ENCODE results near the gene ANGPTL5. TPM values are rescaled to one million over a fixed set of nuclear protein-coding genes. Genes with fewer than 3 reads are reported as not detected.
"Not testable (repeated sequence)": the region's sequence is repeated elsewhere in the genome, so short reads cannot be mapped to it uniquely, and the experiment has no call there.

The ANGPTL5 gene
- under 1 TPM in 1 of 2 donors, not detected in 1; 0.57 TPM for total RNA-seq

DNA sequence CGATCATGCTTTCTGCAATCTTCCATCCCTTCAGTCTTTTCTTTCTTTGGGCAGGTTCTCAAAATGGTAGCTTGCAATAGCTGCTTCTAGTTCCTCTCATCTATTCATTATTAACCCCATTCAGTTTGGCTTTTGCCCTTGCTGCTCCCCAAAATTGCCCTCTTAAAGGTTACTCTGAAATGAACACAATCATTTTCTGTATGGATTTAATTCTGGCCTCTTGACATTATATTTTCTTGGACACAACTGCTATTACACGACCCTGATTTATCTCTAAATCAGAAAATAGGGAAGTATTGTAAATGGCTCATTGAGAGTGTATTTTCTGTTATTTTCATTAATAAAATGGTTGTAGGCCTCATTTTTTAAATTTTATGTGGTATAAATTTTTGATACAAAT is at the start of gene ANGPTL5:
TSS of gene ANGPTL5 (minus strand) at position 101 of the 400 bp plus-strand sequence. CDS start 8,613 bp downstream, outside the sequence.
- 69% methylated on average over 2 of the region's 2 CpGs for WGBS
- TF ChIP-seq, protein P1, sequence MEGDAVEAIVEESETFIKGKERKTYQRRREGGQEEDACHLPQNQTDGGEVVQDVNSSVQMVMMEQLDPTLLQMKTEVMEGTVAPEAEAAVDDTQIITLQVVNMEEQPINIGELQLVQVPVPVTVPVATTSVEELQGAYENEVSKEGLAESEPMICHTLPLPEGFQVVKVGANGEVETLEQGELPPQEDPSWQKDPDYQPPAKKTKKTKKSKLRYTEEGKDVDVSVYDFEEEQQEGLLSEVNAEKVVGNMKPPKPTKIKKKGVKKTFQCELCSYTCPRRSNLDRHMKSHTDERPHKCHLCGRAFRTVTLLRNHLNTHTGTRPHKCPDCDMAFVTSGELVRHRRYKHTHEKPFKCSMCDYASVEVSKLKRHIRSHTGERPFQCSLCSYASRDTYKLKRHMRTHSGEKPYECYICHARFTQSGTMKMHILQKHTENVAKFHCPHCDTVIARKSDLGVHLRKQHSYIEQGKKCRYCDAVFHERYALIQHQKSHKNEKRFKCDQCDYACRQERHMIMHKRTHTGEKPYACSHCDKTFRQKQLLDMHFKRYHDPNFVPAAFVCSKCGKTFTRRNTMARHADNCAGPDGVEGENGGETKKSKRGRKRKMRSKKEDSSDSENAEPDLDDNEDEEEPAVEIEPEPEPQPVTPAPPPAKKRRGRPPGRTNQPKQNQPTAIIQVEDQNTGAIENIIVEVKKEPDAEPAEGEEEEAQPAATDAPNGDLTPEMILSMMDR (IDR thresholded peaks at IDR 0.05) = no peak
- TF ChIP-seq POLR2A (IDR thresholded peaks at IDR 0.05) (no peak), POLR2AphosphoS5 (IDR thresholded peaks at IDR 0.05) (no peak)
- H3K27me3 ChIP-seq (replicated peaks; ENCODE audit: insufficient read depth) = no peaks in the 10 kb centered on the region
- peak within 1 kb of the TSS; percentile 68 to 81 for H3K27ac ChIP-seq
- peak within 1 kb of the TSS; percentile 60 to 76 for H3K4me3 ChIP-seq
- H3K4me1 ChIP-seq (replicated peaks) = no peaks in the 10 kb centered on the region
- intact Hi-C loops (cut with DNase I) = loop anchor here (5.0 to 10.0 kb wide), 2 partner anchors 54 to 358 kb away; no protein-coding TSS in a partner anchor
- no peaks in the 10 kb centered on the region for H3K36me3 ChIP-seq
- DNase-seq (ENCODE audit: low spot score) = no peak
- no peaks in the 10 kb centered on the region for H3K9me3 ChIP-seq

DNA sequence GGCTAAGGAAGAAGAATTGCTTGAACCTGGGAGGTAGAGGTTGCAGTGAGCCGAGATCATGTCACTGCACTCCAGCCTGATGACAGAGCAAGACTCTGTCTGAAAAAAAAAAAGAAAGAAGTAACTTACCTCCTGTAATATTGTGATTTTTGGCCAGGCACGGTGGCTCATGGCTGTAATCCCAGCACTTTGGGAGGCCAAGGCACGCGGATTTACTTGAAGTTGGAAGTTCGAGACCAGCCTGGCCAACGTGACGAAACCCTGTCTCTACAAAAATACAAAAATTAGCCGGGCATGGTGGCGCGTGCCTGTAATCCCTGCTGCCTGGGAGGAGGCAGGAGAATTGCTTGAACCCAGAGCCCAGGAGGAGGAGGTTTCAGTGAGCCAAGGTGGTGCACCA is 47.9 kb upstream of the ANGPTL5 start:
- H3K36me3 ChIP-seq; H3K4me3 ChIP-seq; H3K27ac ChIP-seq; DNase-seq (ENCODE audit: low spot score); intact Hi-C loops (cut with DNase I); H3K9me3 ChIP-seq; H3K4me1 ChIP-seq (replicated peaks); H3K27me3 ChIP-seq (replicated peaks; ENCODE audit: insufficient read depth): not testable (repeated sequence)
- WGBS = 96% methylated on average over 10 of the region's 10 CpGs

DNA sequence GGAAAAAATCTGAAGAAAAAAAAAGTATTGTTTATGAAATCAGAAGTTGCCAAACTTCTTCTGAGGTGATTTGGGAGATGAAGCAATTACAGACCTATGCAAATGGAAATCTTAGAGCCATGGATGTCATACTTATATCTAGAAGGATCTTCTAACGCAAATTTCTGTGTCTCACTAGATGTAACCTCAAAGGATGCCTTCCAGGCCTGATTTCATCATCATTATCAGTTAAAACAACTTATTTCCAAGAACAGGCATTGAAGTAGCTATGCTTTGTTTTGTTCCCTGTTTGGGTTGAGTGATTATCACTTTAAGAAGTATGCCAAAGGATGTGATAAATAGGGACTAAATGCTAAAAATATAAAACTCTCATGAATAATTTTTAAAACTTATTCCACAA is 43.9 kb upstream of the ANGPTL5 start:
- no peaks in the 10 kb centered on the region for H3K36me3 ChIP-seq
- 89% methylated on average over 1 of the region's 1 CpG for WGBS
- intact Hi-C loops (cut with DNase I) = no loop called here

DNA sequence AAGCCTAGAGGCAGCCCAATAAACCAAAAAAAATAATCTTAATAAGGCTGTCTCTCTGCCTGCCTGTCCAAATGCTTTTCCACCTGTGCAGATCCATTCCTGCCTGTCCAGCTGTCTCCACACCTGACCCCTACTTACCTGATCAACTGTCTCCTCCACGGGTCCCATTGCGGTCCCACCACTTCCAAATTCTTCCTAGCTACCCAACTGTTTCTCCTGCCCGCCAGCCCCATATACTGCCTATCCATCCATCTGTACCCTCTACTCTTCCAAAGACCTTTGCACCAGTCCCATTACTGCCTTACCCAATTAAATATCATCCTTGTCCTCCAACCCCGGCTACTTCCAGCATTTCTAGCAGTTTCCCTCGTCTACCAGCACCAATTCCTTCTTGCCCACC is 39.4 kb upstream of the ANGPTL5 start:
- DNase-seq (ENCODE audit: low spot score) = no peak
- WGBS = 94% methylated on average over 5 of the region's 5 CpGs
- H3K4me3 ChIP-seq = no peak overlapping the region
- H3K27me3 ChIP-seq (replicated peaks; ENCODE audit: insufficient read depth) = no peaks in the 10 kb centered on the region
- TF ChIP-seq POLR2AphosphoS5 (IDR thresholded peaks at IDR 0.05) = no peak
- TF ChIP-seq, protein P1 (IDR thresholded peaks at IDR 0.05) = no peak
- TF ChIP-seq POLR2A (IDR thresholded peaks at IDR 0.05) = no peak
- H3K36me3 ChIP-seq = no peaks in the 10 kb centered on the region
- H3K4me1 ChIP-seq (replicated peaks) = no peaks in the 10 kb centered on the region
- no peak overlapping the region for H3K27ac ChIP-seq
- H3K9me3 ChIP-seq = no peaks in the 10 kb centered on the region
- intact Hi-C loops (cut with DNase I) = no loop called here

More for the DNA sequence above, 43.9 kb upstream of the ANGPTL5 start:
- no peak for DNase-seq (ENCODE audit: low spot score)
- H3K4me1 ChIP-seq (replicated peaks) = no peaks in the 10 kb centered on the region
- H3K27ac ChIP-seq = no peak overlapping the region
- no peaks in the 10 kb centered on the region for H3K27me3 ChIP-seq (replicated peaks; ENCODE audit: insufficient read depth)
- TF ChIP-seq POLR2A (IDR thresholded peaks at IDR 0.05) (no peak), POLR2AphosphoS5 (IDR thresholded peaks at IDR 0.05) (no peak)
- TF ChIP-seq, protein P1 (IDR thresholded peaks at IDR 0.05) = no peak
- no peaks in the 10 kb centered on the region for H3K9me3 ChIP-seq
- H3K4me3 ChIP-seq = no peak overlapping the region

DNA sequence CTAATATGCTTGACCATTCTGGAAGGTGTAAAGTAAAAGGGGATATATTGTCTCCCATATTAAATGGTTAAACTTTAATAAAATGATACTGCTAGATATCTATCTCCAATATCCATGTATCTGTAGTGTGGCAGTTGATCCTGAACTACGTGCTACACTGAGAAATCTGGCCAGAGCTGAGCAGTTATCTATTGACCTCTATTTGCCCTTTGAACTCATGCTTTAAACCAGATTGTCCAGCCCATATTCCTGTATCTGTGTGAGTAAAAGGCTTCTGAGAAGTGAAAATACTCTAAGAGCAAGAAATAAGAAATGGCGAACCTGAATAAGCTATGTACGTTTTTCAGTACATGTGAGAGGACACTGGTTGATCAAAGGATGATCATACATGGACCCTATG is 39.0 kb upstream of the ANGPTL5 start:
- 95% methylated on average over 3 of the region's 3 CpGs for WGBS
- no peak overlapping the region for H3K27ac ChIP-seq
- TF ChIP-seq, protein P1 (IDR thresholded peaks at IDR 0.05) = no peak
- TF ChIP-seq POLR2A (IDR thresholded peaks at IDR 0.05) = no peak
- intact Hi-C loops (cut with DNase I) = no loop called here
- H3K9me3 ChIP-seq = no peaks in the 10 kb centered on the region
- no peaks in the 10 kb centered on the region for H3K36me3 ChIP-seq
- no peaks in the 10 kb centered on the region for H3K4me1 ChIP-seq (replicated peaks)
- no peak overlapping the region for H3K4me3 ChIP-seq
- H3K27me3 ChIP-seq (replicated peaks; ENCODE audit: insufficient read depth) = no peaks in the 10 kb centered on the region
- DNase-seq (ENCODE audit: low spot score) = no peak

Measured in prostate gland (tissue), 2 donors.